HepG2 (cell line): ENCODE data around the gene BYSL. TPM values are rescaled to one million over a fixed set of nuclear protein-coding genes. Genes with fewer than 3 reads are reported as not detected.

Source experiments
- BORCS8-MEF2B ChIP-seq: sonication (generic); formaldehyde crosslinking; IDR thresholded peaks from 2 replicates; pipeline ENCODE4 v1.8.0; 2022; ENCODE audit warnings: mild to moderate bottlenecking, missing genetic modification reagents
- CBX5 ChIP-seq: sonication (generic); formaldehyde crosslinking; IDR thresholded peaks from 2 replicates; pipeline ENCODE4 v1.4.0; 2020; ENCODE audit warnings: missing genetic modification reagents, borderline replicate concordance
- CEBPG ChIP-seq: IDR thresholded peaks from 2 replicates; pipeline ENCODE4 v1.6.1; 2016
- CHD2 ChIP-seq: IDR thresholded peaks from 2 replicates; pipeline ENCODE4 v1.6.1; 2011; ENCODE audit warnings: low read depth, low read length, improper control_type of control experiment
- FOXO1 ChIP-seq: sonication (generic); formaldehyde crosslinking; IDR thresholded peaks from 2 replicates; pipeline ENCODE4 v1.4.0; 2020; ENCODE audit warnings: missing genetic modification reagents
- IKZF1 ChIP-seq: fragments of 450-650 bp; IDR thresholded peaks from 2 replicates; pipeline ENCODE4 v1.7.1; 2016
- MIXL1 ChIP-seq: IDR thresholded peaks from 2 replicates; pipeline ENCODE4 v1.6.1; 2016
- NFKBIZ ChIP-seq: IDR thresholded peaks from 2 replicates; pipeline ENCODE4 v1.6.1; 2018; ENCODE audit warnings: missing genetic modification reagents, missing compliant biosample characterization
- NPAS2 ChIP-seq: sonication (generic); formaldehyde crosslinking; IDR thresholded peaks from 2 replicates; pipeline ENCODE4 v1.8.0; 2022; ENCODE audit warnings: mild to moderate bottlenecking, missing genetic modification reagents, borderline replicate concordance
- PAX8 ChIP-seq: sonication (generic); formaldehyde crosslinking; IDR thresholded peaks from 2 replicates; pipeline ENCODE4 v1.8.0; 2022; ENCODE audit warnings: mild to moderate bottlenecking, missing genetic modification reagents, borderline replicate concordance
- POLR2AphosphoS5 ChIP-seq: IDR thresholded peaks from 2 replicates; pipeline ENCODE4 v1.6.1; 2012; ENCODE audit warnings: low read depth, low read length
- REPIN1 ChIP-seq: sonication (generic); formaldehyde crosslinking; IDR thresholded peaks from 2 replicates; pipeline ENCODE4 v1.8.0; 2022; ENCODE audit warnings: missing genetic modification reagents, low read depth, mild to moderate bottlenecking, borderline replicate concordance
- REXO4 ChIP-seq: sonication (generic); formaldehyde crosslinking; IDR thresholded peaks from 2 replicates; pipeline ENCODE4 v1.8.0; 2022; ENCODE audit warnings: missing genetic modification reagents, mild to moderate bottlenecking, borderline replicate concordance
- RFXANK ChIP-seq: IDR thresholded peaks from 2 replicates; pipeline ENCODE4 v1.6.1; 2016
- SALL2 ChIP-seq: sonication (generic); formaldehyde crosslinking; IDR thresholded peaks from 2 replicates; pipeline ENCODE4 v1.8.1; 2023; ENCODE audit warnings: mild to moderate bottlenecking, missing genetic modification reagents, inconsistent platforms
- SIN3B ChIP-seq: fragments of 150-350 bp; IDR thresholded peaks from 2 replicates; pipeline ENCODE4 v1.6.1; 2014; ENCODE audit warnings: low read length
- TCF7 ChIP-seq: sonication (generic); IDR thresholded peaks from 2 replicates; pipeline ENCODE4 v1.6.1; 2016; ENCODE audit warnings: antibody characterized with exemption, low read depth
- U2AF1 ChIP-seq: fragments of 200-400 bp; formaldehyde crosslinking; optimal IDR thresholded peaks from 2 replicates; pipeline ENCODE3; 2017; ENCODE audit warnings: mild to moderate bottlenecking, low read depth, low read length
- XRCC5 ChIP-seq: fragments of 200-400 bp; formaldehyde crosslinking; optimal IDR thresholded peaks from 2 replicates; pipeline ENCODE3; 2017; ENCODE audit warnings: mild to moderate bottlenecking, low read length
- ZMYM3 ChIP-seq: sonication (generic); formaldehyde crosslinking; IDR thresholded peaks from 2 replicates; pipeline ENCODE4 v1.5.1; 2020; ENCODE audit warnings: mild to moderate bottlenecking, missing genetic modification reagents
- ZNF354B ChIP-seq: sonication (generic); formaldehyde crosslinking; IDR thresholded peaks from 2 replicates; pipeline ENCODE4 v1.8.0; 2022; ENCODE audit warnings: mild to moderate bottlenecking, missing genetic modification reagents
- ZNF430 ChIP-seq: sonication (generic); formaldehyde crosslinking; IDR thresholded peaks from 2 replicates; pipeline ENCODE4 v1.9.0; 2021; ENCODE audit warnings: mild to moderate bottlenecking, missing genetic modification reagents
- ZNF501 ChIP-seq: sonication (generic); formaldehyde crosslinking; IDR thresholded peaks from 2 replicates; pipeline ENCODE4 v1.5.1; 2020; ENCODE audit warnings: mild to moderate bottlenecking, moderate library complexity, missing genetic modification reagents
- ZNF572 ChIP-seq: sonication (generic); formaldehyde crosslinking; IDR thresholded peaks from 2 replicates; pipeline ENCODE4 v1.5.1; 2020; ENCODE audit warnings: mild to moderate bottlenecking, missing genetic modification reagents
- ZNF607 ChIP-seq: sonication (generic); formaldehyde crosslinking; IDR thresholded peaks from 2 replicates; pipeline ENCODE4 v1.5.1; 2020; ENCODE audit warnings: missing genetic modification reagents, mild to moderate bottlenecking, borderline replicate concordance
- polyA plus RNA-seq, 8 experiments: library from polyadenylated mRNA; depleted of rRNA in 3 of 8; stranded (reverse) in 7 of 8; unstranded in 1 of 8; fragments of >200 nt; fragmentation: Illumina TruSeq in 4 of 8; extraction: Trizol in 4 of 8; gene quantifications; 2 replicates each; pipeline versions ENCODE4 v1.2.1 to v1.2.3, GENCODE V29; 2011 to 2016; ENCODE audit warnings: low read depth in 4 of 8, missing spikeins in 1 of 8, mixed read lengths in 1 of 8; ENCODE audit not compliant: insufficient read depth in 1 of 8
- total RNA-seq, 5 experiments: library from RNA; depleted of rRNA; stranded (reverse); fragments of >200 nt; fragmentation: Illumina TruSeq; extraction: Trizol; gene quantifications; 2 replicates each; pipeline ENCODE4 v1.2.3, GENCODE V29; 2016; ENCODE audit warnings: low read depth in 1 of 5
- TF ChIP-seq, protein P1 (sequence below): sonication (generic); formaldehyde crosslinking; IDR thresholded peaks from 2 replicates; pipeline ENCODE4 v1.8.1; 2023; ENCODE audit warnings: mild to moderate bottlenecking, missing genetic modification reagents, borderline replicate concordance
- TF ChIP-seq, protein P2 (sequence below): sonication (generic); formaldehyde crosslinking; conservative IDR thresholded peaks from 2 replicates; pipeline ENCODE4 v1.4.0; 2020; ENCODE audit warnings: missing genetic modification reagents
- TF ChIP-seq, protein P3 (sequence below), 2 experiments: sonication (generic) in 1 of 2; formaldehyde crosslinking in 1 of 2; IDR thresholded peaks; 2 replicates each; pipeline versions ENCODE4 v1.5.1 to v1.6.1; 2011 to 2020; ENCODE audit warnings: borderline replicate concordance in 1 of 2, low read depth in 1 of 2, low read length in 1 of 2, mild to moderate bottlenecking in 1 of 2, missing genetic modification reagents in 1 of 2, moderate library complexity in 1 of 2

Gene BYSL
- total and polyA plus RNA-seq, 2 of the 13 experiments (the other 11 are each of a cell fraction or from before 2014, with no cell fraction given), result 27.9 to 28.6 TPM

DNA sequence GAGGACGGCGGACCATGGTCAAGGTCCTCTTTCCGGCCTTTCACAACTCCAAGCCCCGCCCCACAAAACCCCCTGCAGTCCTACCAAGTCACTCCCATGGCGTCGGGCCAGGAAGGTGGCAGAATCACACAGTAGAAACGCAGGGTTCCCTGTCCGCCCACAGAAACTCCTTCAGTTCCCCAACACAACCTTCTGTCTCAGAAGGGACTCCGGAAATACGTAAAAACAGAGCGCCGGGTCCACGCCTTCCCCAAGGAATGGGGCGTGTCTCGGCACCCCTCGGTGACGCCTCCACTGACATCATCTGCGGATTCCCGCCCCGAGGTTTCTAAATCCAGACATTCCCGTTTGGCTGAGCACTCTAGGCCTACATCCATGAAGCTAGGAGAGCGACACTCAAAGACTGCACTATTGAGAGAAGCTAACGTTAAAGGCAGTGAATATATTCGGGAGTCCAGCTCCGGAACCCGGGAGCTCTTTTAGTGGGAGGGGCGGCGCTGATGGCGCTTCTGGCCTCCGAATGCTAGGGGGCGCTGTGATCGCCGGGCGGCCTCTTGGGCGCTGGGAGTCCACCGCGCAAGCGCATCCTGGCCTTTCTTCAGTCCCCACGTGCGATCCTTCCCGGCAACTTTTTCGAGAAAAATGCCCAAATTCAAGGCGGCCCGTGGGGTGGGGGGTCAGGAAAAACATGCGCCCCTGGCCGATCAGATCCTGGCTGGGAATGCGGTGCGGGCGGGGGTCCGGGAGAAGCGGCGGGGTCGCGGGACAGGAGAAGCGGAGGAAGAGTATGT, at the start of gene BYSL, which contains the start of gene MED20 (continued):
- TF ChIP-seq CBX5 (no peak; the same call in 1 of the 2 replicates), ZNF607 (CRISPR knock-in tag) (peak; percentile 89; the same call in 1 of the 2 replicates), BORCS8-MEF2B (peak; percentile 93), REXO4 (CRISPR knock-in tag) (peak; percentile 81; the same call in 1 of the 2 replicates), NPAS2 (0 out of 2 replicates have a peak, but pooled peaks have one; percentile 16), ZMYM3 (CRISPR knock-in tag) (no peak), MIXL1 (0 out of 2 replicates have a peak, but pooled peaks have one; percentile 6), SIN3B (peak; percentile 92), XRCC5 (peak; percentile 97), RFXANK (CRISPR knock-in tag) (peak; percentile 60; the same call in 1 of the 2 replicates), U2AF1 (peak; percentile 70), ZNF430 (CRISPR knock-in tag) (no peak), POLR2AphosphoS5 (peak; percentile 89), CHD2 (0 out of 2 replicates have a peak, but pooled peaks have one; percentile 19), IKZF1 (no peak), REPIN1 (CRISPR knock-in tag) (peak; percentile 76; the same call in 1 of the 2 replicates), ZNF572 (peak; percentile 96; the same call in 1 of the 2 replicates), PAX8 (peak; percentile 73; the same call in 1 of the 2 replicates), NFKBIZ (CRISPR knock-in tag) (no peak; the same call in 1 of the 2 replicates), ZNF354B (CRISPR knock-in tag) (peak; percentile 94; the same call in 1 of the 2 replicates), CEBPG (0 out of 2 replicates have a peak, but pooled peaks have one; percentile 8), SALL2 (CRISPR knock-in tag) (no peak; the same call in 1 of the 2 replicates), ZNF501 (peak; percentile 99), TCF7 (no peak), FOXO1 (CRISPR knock-in tag) (no peak; the same call in 1 of the 2 replicates)
- TF ChIP-seq, protein P1, sequence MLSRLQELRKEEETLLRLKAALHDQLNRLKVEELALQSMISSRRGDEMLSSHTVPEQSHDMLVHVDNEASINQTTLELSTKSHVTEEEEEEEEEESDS (CRISPR knock-in tag), result peak; percentile 92
- TF ChIP-seq, protein P2, sequence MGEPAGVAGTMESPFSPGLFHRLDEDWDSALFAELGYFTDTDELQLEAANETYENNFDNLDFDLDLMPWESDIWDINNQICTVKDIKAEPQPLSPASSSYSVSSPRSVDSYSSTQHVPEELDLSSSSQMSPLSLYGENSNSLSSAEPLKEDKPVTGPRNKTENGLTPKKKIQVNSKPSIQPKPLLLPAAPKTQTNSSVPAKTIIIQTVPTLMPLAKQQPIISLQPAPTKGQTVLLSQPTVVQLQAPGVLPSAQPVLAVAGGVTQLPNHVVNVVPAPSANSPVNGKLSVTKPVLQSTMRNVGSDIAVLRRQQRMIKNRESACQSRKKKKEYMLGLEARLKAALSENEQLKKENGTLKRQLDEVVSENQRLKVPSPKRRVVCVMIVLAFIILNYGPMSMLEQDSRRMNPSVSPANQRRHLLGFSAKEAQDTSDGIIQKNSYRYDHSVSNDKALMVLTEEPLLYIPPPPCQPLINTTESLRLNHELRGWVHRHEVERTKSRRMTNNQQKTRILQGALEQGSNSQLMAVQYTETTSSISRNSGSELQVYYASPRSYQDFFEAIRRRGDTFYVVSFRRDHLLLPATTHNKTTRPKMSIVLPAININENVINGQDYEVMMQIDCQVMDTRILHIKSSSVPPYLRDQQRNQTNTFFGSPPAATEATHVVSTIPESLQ (CRISPR knock-in tag), result peak; percentile 70; the same call in 1 of the 2 replicates
- TF ChIP-seq, protein P3, sequence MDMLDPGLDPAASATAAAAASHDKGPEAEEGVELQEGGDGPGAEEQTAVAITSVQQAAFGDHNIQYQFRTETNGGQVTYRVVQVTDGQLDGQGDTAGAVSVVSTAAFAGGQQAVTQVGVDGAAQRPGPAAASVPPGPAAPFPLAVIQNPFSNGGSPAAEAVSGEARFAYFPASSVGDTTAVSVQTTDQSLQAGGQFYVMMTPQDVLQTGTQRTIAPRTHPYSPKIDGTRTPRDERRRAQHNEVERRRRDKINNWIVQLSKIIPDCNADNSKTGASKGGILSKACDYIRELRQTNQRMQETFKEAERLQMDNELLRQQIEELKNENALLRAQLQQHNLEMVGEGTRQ (IDR thresholded peaks at IDR 0.05; ENCODE audit: low read depth, low read length), result no peak
- TF ChIP-seq, protein P3 (CRISPR knock-in tag; IDR thresholded peaks at IDR 0.05; ENCODE audit: borderline replicate concordance), result no peak; the same call in 1 of the 2 replicates
